ENCODE measurements around the gene HSD17B12.

DNA sequence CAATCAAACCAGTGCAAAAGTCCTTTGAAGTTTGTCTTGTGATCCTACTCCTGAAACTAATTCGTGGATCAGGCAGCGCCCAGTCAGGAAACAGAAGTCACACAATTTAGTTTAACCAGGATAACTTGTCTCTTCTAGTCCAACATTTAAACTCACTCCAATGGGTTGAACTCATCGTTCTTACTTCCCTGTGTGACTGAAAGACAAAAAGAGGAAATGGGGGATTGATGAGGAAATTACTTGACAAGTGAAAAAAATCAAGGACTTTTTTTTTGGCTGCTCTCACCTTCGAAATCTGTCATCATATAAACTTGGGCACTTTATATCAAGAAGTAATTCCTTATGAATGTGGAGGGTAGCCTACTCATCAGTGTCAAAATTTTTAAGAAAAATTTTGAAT is 78.4 kb downstream of the HSD17B12 start:
- TF ChIP-seq EZH2 (IDR thresholded peaks at IDR 0.05; ENCODE audit: borderline replicate concordance, low read depth, low read length, severe bottlenecking), result no peak
- TF ChIP-seq, protein P1, sequence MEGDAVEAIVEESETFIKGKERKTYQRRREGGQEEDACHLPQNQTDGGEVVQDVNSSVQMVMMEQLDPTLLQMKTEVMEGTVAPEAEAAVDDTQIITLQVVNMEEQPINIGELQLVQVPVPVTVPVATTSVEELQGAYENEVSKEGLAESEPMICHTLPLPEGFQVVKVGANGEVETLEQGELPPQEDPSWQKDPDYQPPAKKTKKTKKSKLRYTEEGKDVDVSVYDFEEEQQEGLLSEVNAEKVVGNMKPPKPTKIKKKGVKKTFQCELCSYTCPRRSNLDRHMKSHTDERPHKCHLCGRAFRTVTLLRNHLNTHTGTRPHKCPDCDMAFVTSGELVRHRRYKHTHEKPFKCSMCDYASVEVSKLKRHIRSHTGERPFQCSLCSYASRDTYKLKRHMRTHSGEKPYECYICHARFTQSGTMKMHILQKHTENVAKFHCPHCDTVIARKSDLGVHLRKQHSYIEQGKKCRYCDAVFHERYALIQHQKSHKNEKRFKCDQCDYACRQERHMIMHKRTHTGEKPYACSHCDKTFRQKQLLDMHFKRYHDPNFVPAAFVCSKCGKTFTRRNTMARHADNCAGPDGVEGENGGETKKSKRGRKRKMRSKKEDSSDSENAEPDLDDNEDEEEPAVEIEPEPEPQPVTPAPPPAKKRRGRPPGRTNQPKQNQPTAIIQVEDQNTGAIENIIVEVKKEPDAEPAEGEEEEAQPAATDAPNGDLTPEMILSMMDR (IDR thresholded peaks at IDR 0.05; ENCODE audit: borderline replicate concordance, extremely low read depth, low read length, poor library complexity, severe bottlenecking), result no peak

All from DND-41 (cell line).